GM18498 (cell line): ENCODE data around the gene TELO2.
"Not testable (repeated sequence)": the region's sequence is repeated elsewhere in the genome, so short reads cannot be mapped to it uniquely, and the experiment has no call there.

Experiments
- ATAC-seq: cut with Tn5 transposase; IDR thresholded peaks from one replicate; pipeline ENCODE4 v1.9.1; 2021; ENCODE audit warnings: mild to moderate bottlenecking, moderate library complexity; ENCODE audit not compliant: unreplicated experiment

TELO2 gene

DNA sequence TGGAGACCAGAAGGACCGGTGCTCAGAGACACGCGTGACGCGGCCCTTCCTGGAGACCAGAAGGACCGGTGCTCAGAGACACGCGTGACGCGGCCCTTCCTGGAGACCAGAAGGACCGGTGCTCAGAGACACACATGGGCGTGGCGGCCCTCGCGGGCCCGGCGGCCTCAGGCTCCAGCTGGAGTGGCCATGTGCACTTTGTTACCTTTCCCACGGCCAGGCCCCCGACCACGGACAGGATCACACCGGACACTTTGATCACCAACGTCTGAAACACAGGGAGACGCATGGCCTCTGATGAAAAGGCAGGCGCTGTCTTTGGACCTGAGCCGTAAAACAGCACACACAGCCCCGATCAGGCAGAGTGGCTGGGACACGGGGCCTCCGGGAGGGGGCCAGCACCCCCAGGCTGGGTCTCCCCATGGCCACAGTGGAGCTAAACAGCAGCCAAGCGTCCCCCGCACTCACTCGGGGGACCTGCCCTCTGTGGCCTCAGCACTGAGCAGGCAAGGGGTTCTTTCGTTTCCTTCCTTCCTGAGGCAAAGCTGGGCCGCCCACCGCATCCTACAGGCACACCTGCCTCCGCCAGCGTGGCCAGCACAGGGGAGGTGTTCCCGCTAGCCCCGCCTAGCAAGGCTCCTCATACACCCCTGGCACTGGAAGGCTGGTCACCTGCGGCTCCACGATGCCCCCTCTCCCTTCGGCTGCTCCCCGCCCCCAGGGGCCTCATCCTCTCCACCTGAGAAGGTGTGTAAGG lies 35.5 kb upstream of the TELO2 start:
- no peak for ATAC-seq

DNA sequence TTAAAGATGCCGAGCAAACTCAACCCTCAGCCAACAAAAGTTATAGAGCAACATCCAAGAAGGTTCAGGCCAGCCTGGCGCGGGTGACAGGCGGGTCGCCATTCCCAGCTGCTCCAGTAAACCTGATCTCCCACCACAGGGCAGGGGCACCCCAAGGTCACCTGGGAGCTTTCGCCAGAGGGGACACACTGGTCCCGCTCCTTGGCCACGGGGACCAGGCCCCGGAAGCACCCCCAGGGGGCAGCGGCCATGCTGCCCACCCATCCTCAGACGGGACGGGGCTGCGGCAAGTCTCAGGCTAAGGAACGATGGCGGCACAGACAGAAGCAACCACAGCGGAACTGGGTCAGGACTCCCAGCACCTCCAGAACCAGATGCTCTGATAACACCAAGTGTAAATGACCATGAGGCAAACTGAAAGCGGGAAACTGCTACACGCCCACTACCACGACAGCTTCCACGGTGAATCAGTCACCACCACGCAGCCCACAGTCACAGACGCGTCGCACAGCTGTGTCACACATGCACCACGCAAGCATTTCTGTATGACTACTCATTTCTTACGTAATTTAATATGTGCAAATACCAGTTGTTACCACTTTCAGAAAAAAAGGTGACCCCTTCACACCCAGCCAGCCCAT lies 34.7 kb upstream of the TELO2 start:
- no peak for ATAC-seq

DNA sequence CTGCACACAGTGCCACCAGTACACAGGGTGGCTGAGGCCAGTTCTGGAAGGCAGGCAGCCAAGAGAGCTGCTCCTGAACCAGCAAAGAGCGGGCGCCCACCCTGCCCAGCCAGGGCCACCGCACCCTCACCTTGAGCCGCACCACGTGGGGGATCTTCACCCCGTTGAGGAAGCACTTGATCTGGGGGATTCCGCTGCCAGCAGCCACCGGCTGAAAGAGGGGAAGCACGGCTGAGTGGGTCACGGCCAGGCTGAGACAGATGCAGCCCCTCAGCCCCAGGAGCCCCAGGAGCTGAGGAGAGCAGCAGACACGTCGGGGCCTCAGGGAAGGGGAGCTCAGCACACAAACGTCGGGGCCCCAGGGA lies 34.2 kb upstream of the TELO2 start:
- no peak for ATAC-seq

DNA sequence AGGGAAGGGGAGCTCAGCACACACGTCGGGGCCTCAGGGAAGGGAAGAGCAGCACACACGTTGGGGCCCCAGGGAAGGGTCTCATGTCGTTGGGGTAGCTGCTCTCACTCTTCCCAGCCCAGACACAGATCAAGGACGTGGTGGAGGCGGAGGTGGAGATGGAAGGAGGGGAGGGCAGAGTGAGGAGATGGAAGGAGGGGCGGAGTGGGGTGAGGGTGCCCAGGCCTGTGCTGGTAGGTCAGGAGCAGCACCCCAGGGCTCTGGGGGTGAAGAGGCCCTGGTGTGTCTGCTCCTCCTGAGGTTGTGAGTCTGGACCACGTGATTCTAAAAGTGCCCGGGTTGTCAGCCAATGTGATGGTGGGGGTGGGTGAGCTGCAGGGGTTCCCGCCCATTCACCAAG lies 33.2 kb upstream of the TELO2 start:
- ATAC-seq, result no peak

DNA sequence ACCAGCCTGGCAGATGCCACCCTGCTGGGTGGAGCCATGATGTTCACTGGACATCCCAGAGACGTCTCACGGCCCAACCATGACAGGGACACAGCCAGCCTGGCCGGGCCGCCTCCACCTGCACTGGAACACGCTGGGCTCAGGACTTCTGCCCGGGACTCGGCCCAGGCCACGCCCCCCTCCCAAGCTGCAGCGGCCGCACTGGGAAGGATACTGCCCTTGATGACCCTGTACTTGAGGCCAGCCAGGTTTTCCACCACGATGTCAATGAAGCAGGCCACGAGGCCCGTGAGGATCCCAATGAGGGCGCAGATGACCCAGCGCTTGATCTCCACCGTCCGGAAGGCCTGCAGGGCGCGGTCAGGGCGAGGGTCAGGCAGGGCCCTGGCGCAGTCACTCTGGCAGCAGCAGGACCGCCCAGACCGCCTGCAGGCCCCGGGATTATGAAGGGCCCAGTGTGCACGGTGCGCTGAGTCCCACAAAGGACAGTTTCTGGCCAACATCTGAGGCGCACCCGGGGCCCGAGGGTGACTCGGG lies 32.5 kb upstream of the TELO2 start:
- ATAC-seq, result no peak

DNA sequence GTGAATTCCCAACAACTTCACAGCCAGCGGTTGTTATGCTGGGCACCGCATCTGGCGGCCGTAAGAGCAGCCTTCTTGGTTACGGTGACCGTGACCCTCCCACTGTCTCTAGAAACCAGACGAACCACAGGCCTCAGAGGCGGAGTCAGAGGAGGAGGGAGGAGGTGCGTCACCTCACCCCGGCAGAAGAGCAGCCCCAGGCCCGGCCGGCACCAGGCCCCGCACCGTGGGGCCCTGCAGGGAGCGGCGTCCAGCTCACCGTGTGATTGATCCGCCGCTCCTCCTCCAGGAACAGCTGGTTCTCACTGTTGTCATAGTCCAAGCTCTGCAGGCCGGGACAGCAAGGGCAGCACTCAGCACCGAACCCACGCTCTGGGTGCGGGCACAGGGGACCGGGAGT lies 32.0 kb upstream of the TELO2 start:
- ATAC-seq, result no peak

DNA sequence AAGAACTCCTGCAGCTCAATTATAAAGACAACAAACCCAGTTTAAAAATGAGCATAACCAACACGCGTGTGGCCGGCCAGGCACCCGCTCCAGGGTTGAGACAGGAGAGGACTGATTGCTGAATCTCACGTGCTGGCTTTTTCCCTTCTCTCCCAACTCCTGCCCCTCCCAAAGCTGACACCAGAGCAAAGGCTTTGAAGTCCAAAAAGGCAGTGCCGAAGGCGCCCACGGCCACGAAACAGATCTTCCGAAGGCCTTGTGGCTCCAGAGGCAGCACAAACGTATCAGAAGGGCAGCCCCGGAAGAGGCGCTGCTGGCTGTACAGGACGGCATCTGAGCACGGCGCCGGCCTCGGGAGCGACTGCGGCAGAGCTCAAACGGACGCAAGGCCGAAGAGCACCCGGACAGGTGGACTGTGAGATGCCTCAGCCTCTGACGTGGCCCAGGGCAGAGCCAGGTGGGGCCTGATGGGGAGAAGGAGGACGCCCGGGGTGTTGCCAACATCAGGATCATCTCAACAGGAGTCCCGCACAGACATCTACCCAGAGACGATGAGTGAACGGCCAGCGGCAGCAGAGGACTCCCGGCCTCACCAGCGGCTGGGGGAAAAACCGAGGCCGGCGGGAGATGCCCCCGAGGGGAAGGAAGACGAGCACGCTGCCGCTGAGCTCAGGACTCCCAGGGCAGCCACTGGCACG lies 28.8 kb upstream of the TELO2 start:
- ATAC-seq, result no peak

DNA sequence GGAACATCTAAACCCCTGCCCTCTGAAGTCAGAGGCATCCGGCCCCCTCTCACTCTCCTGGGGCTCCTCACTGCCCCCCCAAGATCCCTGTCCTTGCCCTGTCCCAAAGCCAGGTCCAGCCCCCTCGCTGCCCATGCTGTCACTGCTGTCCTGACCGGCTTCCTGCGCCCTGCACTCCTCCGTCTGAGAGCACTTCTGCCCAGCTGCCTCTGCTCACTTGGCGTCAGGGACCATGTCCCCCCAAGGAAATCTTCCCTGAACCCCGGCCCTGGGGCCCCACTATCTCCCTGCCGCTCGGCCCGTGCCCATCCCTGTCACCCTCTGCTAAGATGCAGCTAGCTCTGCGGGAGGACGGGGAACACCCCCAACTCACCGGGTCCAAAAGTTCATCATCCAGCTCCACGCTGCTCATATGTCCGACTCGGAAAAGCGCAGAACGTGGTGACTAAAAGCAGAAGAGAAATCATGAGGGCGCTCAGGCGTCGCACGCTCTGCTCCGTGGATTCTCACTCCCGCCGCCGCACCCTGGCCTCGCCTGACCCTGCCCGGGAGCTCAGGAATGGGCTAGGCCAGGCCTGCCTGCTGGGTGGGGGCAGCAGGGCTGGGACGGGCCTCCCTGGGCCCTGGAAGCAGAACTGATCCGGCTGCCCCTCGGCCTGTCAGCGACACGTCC lies 28.1 kb upstream of the TELO2 start:
- no peak for ATAC-seq

DNA sequence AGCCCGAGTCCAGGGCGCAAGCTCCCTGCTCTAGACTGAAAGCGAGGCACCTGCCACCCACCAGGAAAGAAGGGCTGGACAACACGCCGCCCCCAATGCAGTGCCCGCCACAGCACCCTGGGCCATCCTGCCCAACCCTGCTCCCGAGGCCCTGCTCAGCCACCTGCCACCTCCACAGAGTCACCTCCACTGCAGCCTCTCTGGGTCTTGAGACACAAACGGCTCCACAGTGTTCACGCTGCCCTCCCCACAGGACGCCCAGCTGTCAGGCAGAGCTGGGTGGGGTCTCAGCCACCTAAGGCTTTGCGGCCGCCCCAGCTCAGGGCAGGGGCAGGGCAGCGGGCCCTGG lies 27.6 kb upstream of the TELO2 start:
- no peak for ATAC-seq

DNA sequence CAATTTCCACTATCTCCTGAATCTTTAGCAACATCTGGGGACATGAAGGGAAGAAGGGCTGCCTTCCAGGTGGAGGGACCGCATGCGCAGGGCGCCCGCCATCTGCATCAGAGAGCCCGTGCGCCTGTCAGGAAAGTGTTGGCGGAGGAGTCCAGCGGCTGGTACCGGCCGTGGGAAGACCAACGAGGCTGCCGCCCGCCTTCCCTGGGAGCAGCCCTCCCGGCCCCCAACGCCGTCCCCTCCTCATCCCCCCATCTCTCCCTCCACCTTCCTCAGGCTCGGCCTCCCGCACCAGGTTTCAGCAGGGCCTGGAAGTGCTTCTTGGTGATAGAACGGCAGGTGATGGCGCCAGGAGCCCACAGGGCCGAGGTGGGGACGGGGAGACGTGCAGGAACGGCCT lies 27.1 kb upstream of the TELO2 start:
- ATAC-seq, result no peak

DNA sequence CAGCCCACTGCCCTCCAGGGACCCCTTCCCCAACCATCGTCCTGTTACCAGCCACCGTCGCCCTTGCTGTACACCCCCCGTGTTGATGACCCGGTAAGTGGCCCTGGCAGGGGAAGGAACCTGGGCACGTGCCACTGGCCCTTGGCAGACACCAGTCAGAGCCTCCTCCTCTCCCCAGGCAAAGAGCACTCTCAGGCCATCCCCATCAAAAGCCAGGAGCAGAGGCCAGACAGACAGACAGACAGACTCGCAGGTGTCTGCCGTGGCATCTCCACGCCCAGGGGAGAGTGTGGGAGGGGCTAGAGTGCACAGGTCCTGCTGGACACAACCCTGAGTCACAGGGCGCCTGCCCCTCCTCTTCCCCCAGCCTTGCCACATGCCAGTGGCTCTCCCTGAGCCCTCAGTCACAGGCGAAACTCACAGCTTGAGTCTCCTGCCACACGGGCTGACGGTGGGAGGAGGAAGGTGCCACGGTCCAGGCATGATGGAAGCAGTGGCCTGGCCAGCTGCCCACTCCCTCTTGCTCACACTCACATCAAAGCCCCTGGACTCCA lies 26.1 kb upstream of the TELO2 start:
- ATAC-seq, result no peak

DNA sequence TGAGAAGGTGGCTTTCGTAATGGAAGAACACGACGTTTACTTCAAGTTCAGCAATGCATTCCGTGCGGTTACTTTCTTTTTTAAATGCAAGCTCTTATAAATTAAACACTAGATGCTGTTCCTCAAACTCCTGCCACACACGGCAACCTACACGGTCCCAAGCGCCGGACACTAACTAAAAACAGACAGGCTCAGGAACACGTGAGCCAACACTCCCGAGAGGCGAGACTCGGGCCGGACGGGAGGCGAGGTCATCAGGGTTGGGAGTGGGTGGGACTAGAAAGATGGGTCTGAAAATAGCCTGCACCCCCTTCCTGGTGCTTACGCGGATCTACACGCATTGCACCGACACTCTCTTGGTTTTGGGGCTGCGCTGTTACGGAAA lies 24.7 kb upstream of the TELO2 start:
- ATAC-seq, result no peak

DNA sequence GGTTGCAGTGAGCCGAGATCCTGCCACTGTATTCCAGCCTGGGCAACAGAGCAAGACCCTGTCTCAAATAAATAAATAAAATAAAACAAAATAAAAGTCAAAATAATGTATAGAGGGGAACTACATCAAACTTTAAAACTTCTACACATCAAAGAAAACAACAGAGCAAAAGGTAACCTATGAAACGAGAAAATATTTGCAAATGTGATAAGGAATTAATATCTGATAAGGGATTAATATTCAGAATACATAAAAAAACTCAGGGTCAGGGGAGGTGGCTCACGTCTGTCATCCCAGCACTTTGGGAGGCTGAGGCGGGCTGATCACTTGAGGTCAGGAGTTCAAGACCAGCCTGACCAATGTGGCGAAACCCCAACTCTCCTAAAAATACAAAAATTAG lies 24.0 kb upstream of the TELO2 start:
- not testable (repeated sequence) for ATAC-seq

DNA sequence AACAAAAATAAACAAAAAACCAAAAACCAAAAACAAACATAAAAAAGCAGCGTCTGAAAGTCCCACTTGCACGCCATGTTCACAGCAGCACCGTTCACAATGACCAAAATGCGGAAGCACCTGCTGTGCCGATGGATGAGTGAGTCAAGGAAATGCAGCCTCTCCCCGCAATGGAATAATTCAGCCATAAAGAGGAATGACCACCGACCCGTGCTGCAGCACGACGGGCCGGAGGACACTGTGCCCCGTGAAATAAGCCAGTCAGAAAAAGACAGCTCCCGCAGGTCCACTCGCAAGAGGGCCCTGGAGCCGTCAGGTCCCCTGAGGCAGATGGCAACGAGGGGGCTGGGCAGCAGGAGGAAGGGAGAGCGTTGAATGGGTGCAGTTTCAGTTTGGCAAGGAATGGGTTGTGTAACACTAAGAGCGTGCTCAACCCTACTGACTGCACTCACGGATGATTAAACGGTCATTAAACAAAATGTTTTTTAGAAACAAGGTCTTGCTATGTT lies 23.4 kb upstream of the TELO2 start:
- ATAC-seq, result no peak

DNA sequence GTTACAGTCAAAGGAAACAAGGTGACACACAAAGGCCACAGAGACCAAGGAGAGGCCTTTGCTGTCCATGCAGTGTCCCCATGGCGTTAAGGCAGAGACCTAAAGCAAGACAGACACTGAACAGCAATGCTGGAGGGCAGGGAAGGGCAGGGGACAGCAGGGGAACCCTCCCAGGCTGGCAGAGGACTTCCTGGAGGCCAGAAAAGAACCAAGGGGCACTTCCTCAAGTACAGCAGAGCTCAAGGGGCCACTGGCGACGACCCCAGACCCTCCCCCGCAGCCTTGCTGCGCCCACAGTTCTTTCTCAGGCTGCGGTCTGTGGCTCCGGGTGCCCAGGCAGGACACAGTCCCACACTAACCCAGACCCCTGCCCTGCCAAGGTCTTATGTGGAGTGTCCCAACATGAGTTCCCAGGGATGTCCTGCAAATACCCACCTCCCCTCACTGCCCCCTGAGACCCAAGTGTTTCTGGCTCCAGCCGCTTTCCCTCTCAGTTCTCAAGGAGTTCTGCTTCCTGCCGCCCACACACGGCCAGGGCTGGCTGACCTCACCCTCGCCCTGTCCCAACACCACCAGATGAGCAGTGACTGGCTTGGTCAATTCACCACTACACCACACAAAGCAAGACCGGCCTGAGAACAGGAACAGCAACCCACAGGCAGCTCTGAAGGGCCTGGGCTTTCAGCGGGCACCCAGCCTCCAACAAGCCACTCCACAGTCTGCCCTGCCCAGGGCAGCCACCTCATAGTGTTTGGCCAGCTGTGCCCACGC lies 22.5 kb upstream of the TELO2 start:
- ATAC-seq, result no peak

DNA sequence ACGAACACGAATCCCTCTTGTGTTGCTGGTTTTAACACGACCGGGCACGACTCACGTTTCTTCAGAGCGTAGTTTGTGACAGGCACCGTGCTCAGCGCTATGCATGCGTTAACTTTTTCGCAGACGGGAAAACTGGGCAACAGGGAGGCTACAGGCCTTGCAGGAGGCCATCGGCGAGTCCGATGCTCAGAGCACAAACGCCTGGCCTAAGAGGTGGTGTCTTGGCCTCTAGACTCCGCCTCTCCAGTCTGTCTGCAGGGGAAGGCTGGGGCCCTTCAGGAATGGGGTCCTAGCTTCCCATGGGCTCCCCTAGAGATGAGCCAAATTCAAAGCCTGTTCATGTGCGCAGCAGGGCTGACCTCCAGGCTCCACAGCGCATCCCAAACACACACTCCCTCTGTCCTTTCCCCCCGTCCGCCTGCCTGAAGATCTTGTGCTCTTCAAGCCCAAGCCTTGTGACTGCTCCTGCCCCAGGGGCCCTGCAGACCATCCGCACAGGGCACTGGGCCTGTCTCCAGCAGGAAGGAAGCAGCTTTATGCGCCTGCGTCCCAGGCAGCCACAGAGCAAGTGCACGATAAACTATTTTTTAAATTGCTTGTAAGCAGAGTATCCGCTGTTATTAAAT lies 21.5 kb upstream of the TELO2 start:
- no peak for ATAC-seq

DNA sequence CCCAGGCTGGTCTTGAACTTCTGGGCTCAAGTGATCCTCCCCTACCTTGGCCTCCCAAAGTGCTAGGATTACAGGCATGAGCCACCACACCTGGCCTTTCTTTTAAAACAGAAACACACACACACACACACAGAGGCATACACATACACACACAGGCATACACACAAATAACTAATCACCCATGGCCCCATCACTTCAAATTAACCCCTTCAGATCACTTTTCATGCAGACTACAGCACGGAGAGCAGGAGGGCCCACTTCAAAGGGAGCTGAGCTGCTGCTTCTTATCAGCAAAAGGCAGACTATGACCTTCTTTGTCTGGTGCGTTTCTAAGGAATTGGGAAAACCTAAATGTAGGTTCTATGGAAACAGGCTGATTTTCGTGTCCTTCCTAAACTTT lies 20.2 kb upstream of the TELO2 start:
- ATAC-seq, result no peak

DNA sequence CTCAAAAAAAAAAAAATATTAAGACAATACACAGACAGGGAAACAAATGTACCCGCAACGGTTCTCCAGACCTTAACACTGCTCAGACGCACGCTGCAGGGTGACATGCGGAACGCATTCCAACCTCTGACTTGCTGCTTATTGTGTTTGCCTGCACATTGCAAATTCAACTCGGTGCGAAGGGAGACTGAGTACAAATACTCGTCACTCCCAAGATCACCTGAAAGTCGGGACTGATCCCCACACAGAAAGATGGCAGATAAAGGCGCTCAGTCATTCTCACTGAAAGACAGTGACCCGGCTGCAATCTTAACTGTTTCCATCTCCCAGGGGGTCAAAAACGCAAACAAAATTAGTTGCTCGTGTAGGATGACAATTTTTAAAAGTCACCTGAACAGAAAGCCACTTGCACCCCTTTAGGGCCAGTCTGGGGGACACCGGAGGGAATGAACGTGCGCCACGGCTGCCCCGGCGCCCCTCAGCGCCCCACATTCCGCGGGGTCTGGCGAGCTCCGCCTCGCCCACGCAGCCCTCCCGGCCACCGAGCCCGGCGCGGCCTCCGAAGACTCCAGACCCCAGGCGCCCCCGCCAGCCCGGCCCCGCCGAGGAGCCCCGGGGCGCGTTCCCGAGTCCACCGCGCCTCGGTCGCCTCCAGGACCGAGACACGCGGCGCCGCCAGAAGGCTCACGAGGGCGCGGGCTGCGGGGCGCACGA lies 18.9 kb upstream of the TELO2 start:
- peak; percentile 42 for ATAC-seq
